ENCODE measurements around the gene MEGF6.

Gene MEGF6

GRCh38 chr1:3540876-3541275 is 70.4 kb downstream of the MEGF6 start:
- DNase-seq (ENCODE audit: low read depth in 3 of 3) = no peak

DNA sequence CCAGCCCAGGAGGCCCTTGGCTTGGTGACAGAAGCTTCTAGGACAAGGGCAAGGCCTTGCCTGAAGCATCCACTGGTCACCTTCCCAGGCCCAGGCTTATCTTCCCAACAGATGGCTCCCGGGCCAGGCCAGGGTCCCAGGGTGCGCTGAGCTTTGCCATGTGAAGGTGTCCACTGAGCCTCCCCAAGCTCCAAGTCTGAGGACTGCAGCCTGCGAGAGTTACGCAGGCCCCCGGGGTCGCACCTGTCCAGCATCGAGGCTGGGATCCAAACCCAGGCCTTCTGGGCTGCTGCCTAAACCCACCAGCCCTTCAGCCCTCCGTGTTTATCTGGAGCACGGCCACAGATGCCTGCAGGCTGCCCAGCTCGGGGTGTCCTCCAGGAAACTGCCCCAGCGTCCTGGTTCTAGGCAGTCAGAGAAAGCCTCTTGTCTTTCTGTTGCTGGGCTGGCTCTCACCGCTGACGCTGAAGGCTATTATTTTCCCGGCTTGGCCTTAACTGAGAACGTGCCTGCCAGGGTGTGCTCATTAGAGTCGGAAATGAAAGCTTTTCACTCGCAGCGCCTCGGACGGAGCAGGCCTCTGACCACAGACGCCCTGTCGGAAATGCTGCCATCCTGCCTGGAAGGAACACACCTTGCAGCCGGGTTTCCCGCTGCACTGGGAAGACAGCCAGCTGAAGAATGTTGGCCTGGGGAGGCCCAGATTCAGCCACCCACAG is 71.4 kb downstream of the MEGF6 start:
- no peak for DNase-seq (ENCODE audit: low read depth in 3 of 3)

DNA sequence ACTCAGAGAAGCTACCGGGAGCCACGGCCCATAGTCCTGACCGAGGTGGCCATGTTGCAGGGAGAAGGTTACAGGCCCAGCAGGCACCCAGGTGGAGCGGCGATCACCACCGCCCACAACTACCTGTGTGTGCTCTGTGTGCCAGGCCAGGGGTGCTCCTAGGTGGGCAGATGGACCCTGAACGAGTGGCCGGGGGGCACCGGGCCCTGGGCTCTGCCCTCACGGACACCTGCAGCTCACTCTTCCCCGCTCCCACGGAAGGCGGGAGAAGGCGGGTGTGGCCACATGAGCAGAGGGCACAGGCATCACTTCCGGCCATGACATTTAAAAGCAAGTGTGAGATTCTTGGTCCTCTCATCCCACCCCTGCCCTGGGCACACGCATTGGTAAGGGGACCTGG is 73.9 kb downstream of the MEGF6 start:
- no peak for DNase-seq (ENCODE audit: low read depth in 3 of 3)

DNA sequence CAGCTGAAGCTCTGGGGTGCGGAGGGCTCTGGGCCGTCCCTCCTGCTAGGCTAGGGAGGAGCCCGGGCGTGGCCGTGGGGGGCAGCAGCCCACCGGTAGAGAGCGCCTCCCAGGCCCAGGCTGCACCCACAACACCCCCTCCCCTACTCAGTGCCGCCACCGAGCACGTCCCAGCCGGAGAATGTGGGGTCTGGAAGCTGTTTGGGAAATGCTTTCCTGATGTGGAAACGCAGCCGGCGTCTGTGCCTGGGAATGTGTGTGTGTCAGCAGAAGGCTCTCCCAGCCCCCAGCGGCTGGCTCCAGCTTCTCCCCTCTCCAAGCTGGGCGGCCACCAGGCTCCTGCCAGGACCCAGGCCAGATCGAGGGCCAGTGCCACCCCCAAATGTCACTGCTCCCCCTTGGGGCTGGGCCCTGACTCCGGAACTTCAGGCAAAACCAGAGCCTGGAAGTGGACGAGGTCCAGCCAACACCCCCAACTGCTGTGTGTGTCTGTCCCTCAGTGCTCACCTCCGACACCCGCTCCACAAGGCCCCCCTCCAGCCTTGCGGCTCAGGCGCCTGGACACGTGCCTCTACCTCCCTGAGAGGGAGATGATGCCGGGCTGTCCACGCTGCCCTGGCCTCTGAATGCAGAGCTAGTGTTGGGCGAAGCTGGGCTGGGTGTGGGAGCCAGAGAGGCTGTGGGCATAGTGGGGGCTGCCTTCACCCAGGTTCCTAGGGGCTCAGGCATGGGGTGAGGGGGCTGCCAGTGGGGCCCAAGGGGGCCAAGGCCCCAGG is 74.7 kb downstream of the MEGF6 start:
- no peak for DNase-seq (ENCODE audit: low read depth in 3 of 3)

DNA sequence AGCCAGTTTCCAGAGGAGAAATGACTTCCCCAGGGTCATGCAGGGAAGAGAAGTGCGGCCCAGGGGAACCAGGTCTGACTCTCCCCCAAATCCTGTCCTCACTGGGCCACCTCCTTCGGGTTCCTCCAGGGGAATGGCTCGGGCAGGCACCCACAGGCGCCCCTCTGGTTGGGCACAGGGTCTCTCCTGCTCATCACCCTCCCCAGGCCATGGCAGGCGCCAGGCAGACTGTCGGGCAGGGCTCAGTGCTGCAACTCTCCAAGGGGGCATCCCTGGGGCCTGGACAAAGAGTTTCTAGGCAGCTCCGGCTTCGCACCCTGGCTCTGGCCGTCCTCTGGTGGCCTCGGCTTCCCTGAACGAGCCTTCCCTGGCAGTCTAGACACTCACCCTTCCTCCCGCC is 75.6 kb downstream of the MEGF6 start:
- no peak for DNase-seq (ENCODE audit: low read depth in 3 of 3)

- DNase-seq (ENCODE audit: low read depth in 3 of 3) = no peak
These were observed 76.3 kb downstream of the MEGF6 start for GRCh38 chr1:3534803-3535637.

- DNase-seq (ENCODE audit: low read depth in 3 of 3) = no peak
These were observed 78.0 kb downstream of the MEGF6 start for GRCh38 chr1:3533067-3534048.

- no peak for DNase-seq (ENCODE audit: low read depth in 3 of 3)
These were observed 79.4 kb downstream of the MEGF6 start for GRCh38 chr1:3531928-3532327.

DNA sequence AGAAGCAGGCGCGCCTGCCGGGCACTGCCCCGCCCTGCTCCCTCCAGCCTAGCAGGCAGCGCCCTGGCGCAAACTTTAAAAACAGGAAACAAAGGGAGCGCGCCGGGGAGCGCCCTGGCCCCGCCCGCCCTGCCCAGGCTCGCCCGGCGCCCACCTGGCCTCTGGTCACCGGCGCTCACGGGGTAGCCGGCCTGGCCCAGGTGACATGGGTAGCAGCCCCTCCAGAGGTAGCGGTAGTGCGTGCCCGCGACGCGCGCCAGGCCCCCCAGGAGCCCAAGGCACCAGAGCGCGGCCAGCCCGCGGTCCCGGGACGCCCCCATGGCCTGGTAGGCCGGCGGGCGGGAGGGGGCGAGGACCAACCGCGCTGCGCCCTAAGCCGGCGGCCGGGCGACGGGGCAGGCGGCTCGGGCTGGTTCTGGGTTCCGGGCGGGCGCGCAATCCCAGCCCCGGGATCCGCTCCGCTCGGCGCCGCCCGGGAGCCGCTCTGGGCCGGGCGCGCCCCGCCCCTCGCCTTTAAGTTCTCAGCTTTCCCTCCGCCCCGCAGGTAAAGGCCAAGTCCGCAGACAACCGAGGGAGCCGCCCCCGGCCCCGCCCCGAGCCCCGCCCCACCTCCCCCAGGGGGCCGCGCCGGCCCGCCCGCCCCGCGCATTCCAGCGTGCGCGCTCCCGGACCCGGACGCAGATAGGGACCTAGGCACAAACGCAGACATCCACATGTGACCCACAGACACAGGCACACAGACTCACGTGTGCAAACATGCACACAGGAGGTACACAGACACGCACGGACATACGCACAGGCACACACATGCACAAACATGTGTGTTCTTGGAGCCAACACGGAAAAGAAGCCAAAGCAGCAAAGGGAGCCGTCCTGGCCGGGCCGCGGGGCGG is 80.1 kb downstream of the MEGF6 start:
- DNase-seq (ENCODE audit: low read depth in 3 of 3) = peak; percentile 55 to 73 (median 66)

GRCh38 chr1:3530086-3530925 is 81.0 kb downstream of the MEGF6 start:
- no peak for DNase-seq (ENCODE audit: low read depth in 3 of 3)

DNA sequence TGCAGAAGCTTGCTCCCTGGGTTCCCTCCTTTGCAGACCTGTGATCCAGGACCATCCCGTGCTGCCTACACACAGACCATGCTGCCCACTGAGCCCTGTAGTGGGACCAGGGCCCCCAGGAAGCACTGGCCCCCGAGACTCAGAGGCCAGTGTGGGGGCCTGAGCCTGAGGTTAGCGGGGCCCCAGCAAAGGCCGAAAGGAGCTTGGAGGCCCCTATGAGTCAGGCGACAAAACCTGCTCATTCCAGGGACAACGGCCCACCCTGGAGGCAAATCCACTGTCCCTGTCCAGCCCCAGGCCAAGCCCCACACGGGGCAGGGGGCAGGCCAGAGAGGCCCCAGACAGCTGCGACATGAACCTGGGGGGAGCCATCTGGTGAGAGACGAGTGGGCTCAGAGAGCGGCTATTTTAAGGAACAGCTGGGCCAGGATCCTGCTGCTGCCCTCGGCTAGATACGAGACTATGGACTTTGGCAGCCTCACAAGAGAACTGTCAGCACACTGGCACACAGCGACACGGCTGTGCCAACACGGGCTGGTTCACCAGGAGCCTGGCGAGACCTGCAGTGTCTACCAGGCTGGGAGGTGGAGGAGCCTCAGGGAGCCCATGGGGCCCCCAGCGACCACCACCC is 82.1 kb downstream of the MEGF6 start:
- DNase-seq (ENCODE audit: low read depth in 3 of 3) = no peak

DNA sequence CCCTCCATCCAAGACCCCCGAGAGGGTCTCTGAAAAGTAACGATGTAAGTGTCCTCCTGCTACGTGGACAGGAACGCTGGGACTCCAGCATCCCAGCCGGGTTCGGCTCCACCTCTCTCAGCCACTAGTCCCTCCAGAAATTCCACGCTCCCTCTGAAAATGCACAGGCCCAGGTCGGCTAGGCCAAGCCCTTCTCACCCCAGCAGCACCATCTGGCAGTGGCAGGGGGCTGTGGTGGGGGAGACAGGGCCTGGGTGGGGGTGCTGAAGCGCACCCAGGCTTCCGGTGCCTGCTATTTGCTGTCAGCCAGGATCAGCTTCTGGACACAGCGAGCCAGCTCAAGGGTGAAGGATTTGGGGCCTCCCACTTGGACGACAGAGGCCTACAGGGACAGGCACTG is 83.5 kb downstream of the MEGF6 start:
- DNase-seq (ENCODE audit: low read depth in 3 of 3) = no peak

- no peak for DNase-seq (ENCODE audit: low read depth in 3 of 3)
These were observed 85.5 kb downstream of the MEGF6 start for GRCh38 chr1:3525551-3526482.

DNA sequence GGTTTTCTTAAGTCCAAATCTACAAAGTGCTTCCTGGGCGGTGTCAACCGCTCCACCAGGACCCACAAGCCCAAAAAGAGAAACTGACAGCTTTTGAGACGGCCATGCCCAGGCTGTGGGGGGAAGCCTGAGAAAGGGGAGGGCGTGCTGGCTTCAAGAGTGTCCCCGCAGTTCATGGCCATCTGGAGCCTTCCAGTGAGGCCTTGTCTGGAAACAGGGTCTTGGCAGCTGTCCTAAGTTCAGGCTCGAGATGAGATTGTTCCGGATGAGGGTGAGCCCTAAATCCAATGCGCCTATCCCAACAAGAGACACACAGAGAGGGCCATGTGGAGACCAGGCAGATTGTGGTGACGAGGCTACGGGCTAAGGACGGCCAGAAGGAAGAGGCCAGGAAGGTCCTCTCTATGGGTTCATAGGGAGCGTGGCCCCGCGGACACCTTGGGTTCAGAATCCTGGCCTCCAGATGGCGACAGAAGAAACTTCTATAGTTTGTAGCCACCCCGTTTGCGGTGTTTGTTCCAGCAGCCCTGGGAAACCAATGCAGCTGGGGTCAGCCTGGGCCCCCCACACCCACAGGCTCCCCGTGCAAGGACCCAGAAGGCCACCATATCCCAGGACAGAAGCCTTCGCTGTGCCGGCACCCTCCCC is 86.6 kb downstream of the MEGF6 start:
- DNase-seq (ENCODE audit: low read depth in 3 of 3) = no peak

- DNase-seq (ENCODE audit: low read depth in 3 of 3) = no peak
These were observed 87.3 kb downstream of the MEGF6 start for GRCh38 chr1:3523980-3524379.

DNA sequence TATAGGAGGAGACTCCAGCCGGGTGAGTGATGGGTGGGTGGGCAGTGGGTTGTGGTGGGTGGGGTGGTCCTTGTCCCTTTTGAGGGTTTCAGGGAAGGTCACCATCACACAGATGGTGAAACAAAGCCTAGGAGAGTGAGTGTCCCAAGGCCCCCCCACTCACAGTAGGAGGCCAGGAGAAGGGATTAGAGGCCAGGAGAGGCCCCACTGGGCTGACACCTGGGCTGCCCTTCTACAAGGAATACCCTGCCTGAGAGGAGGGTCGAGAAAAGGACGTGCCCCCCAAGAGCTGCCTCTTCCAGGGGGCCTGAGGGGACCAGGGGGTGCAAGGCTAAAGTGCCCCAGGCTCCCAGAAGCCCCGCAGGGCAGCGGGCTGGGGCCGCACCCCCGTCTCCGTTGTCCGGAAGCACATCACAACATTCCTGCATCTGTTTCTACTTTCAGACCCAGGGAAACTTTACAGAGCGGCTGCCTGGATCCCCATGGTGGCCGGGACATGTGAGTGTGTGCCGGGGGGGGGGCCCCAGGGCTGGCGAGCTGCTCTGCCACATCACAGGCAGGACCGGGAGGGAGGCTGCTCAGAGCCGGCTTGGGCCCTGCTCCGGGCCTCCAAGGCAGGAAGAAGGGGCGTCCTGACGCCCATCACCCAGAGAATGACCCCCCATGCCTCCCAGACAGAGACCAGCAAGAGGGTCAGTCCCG is 88.6 kb downstream of the MEGF6 start:
- no peak for DNase-seq (ENCODE audit: low read depth in 3 of 3)

- no peak for DNase-seq (ENCODE audit: low read depth in 3 of 3)
These were observed 89.2 kb downstream of the MEGF6 start for GRCh38 chr1:3522112-3522511.

Measured in stimulated activated CD4-positive, alpha-beta T cell treated with anti-CD3 and anti-CD28 coated beads, TNF-alpha, amount 100 ng/mL, for 48 hours (primary cell).